HG03159 (cell line): ENCODE results near the gene CDKN2AIPNL.
"Not testable (repeated sequence)": the region's sequence is repeated elsewhere in the genome, so short reads cannot be mapped to it uniquely, and the experiment has no call there.

ENCODE experiments used
- ATAC-seq: cut with Tn5 transposase; IDR thresholded peaks from one replicate; pipeline ENCODE4 v1.9.1; 2021; ENCODE audit warnings: mild to moderate bottlenecking, moderate library complexity; ENCODE audit not compliant: unreplicated experiment

CDKN2AIPNL gene

GRCh38 chr5:134438721-134439123 is 27.0 kb upstream of the CDKN2AIPNL start:
- ATAC-seq, result no peak

GRCh38 chr5:134437847-134438581 is 26.3 kb upstream of the CDKN2AIPNL start:
- no peak for ATAC-seq

GRCh38 chr5:134437340-134437846 is 25.7 kb upstream of the CDKN2AIPNL start:
- ATAC-seq, result no peak

GRCh38 chr5:134436523-134437339 is 25.1 kb upstream of the CDKN2AIPNL start:
- peak; percentile 88 for ATAC-seq

- no peak for ATAC-seq
Observed at GRCh38 chr5:134435560-134435959, 23.9 kb upstream of the CDKN2AIPNL start.

GRCh38 chr5:134432677-134433359 is 21.1 kb upstream of the CDKN2AIPNL start:
- no peak for ATAC-seq

- ATAC-seq, result no peak
Observed at GRCh38 chr5:134432174-134432573, 20.5 kb upstream of the CDKN2AIPNL start.

- no peak for ATAC-seq
Observed at GRCh38 chr5:134430001-134430569, 18.4 kb upstream of the CDKN2AIPNL start.

GRCh38 chr5:134427540-134428041 is 15.9 kb upstream of the CDKN2AIPNL start:
- no peak for ATAC-seq

GRCh38 chr5:134426361-134426760 is 14.7 kb upstream of the CDKN2AIPNL start:
- no peak for ATAC-seq

- no peak for ATAC-seq
Observed at GRCh38 chr5:134423376-134423775, 11.7 kb upstream of the CDKN2AIPNL start.

- no peak for ATAC-seq
Observed at GRCh38 chr5:134422791-134423365, 11.2 kb upstream of the CDKN2AIPNL start.

- ATAC-seq, result not testable (repeated sequence)
Observed at GRCh38 chr5:134421038-134421437, 9.4 kb upstream of the CDKN2AIPNL start.

- no peak for ATAC-seq
Observed at GRCh38 chr5:134420343-134420742, 8.7 kb upstream of the CDKN2AIPNL start.

GRCh38 chr5:134418958-134419357 is 7.3 kb upstream of the CDKN2AIPNL start:
- no peak for ATAC-seq

- ATAC-seq, result no peak
Observed at GRCh38 chr5:134417707-134418106, 6.0 kb upstream of the CDKN2AIPNL start.

GRCh38 chr5:134413046-134413445 is 1.4 kb upstream of the CDKN2AIPNL start:
- no peak for ATAC-seq

- ATAC-seq, result no peak
Observed at GRCh38 chr5:134411228-134411545, 494 bp downstream of the CDKN2AIPNL start.

GRCh38 chr5:134410822-134411221 is 859 bp downstream of the CDKN2AIPNL start:
- ATAC-seq, result no peak

GRCh38 chr5:134409321-134409720 is 2.4 kb downstream of the CDKN2AIPNL start:
- no peak for ATAC-seq

- no peak for ATAC-seq
Observed at GRCh38 chr5:134406390-134406789, 5.3 kb downstream of the CDKN2AIPNL start.
